CD4-positive, alpha-beta T cell treated with Interleukin-2 at 100 ng/mL for 4 hours (primary cell): ENCODE results near the gene ZNF74.

Experiments
- DNase-seq: peaks from one replicate; pipeline ENCODE4 v3.0.0-alpha.2; 2020; ENCODE audit warnings: low spot score

ZNF74 gene

GRCh38 chr22:20433191-20433590 is 39.2 kb downstream of the ZNF74 start:
- no peak for DNase-seq

- no peak for DNase-seq
Measured at GRCh38 chr22:20433686-20434241, 39.8 kb downstream of the ZNF74 start.

- no peak for DNase-seq
Measured at GRCh38 chr22:20434264-20434751, 40.4 kb downstream of the ZNF74 start.

GRCh38 chr22:20434773-20435172 is 40.8 kb downstream of the ZNF74 start:
- no peak for DNase-seq

GRCh38 chr22:20435436-20436306 is 41.7 kb downstream of the ZNF74 start:
- DNase-seq = no peak

GRCh38 chr22:20436307-20436767 is 42.4 kb downstream of the ZNF74 start:
- DNase-seq = no peak

- DNase-seq = no peak
Measured at GRCh38 chr22:20436768-20437612, 43.0 kb downstream of the ZNF74 start.

GRCh38 chr22:20437613-20438426 is 43.9 kb downstream of the ZNF74 start, which contains the start of gene SCARF2:
Gene SCARF2, minus strand, starts transcription at chr22:20437825. Its CDS starts 71 bp downstream, at chr22:20437754.
- no peak for DNase-seq

GRCh38 chr22:20438427-20438677 is 44.4 kb downstream of the ZNF74 start:
- DNase-seq = no peak

GRCh38 chr22:20438678-20439492 is 44.9 kb downstream of the ZNF74 start:
- no peak for DNase-seq

- DNase-seq = no peak
Measured at GRCh38 chr22:20439556-20439927, 45.6 kb downstream of the ZNF74 start.

GRCh38 chr22:20439928-20440575 is 46.1 kb downstream of the ZNF74 start:
- DNase-seq = no peak

GRCh38 chr22:20440637-20441591 is 47.0 kb downstream of the ZNF74 start:
- DNase-seq = no peak

GRCh38 chr22:20441631-20442484 is 47.9 kb downstream of the ZNF74 start:
- no peak for DNase-seq

- no peak for DNase-seq
Measured at GRCh38 chr22:20442485-20443284, 48.7 kb downstream of the ZNF74 start.

GRCh38 chr22:20444325-20444724 is 50.4 kb downstream of the ZNF74 start:
- no peak for DNase-seq

GRCh38 chr22:20446383-20446970 is 52.5 kb downstream of the ZNF74 start:
- no peak for DNase-seq
